HCT116 (cell line): Measurements from ENCODE around the gene KCNK1. TPM values are rescaled to one million over a fixed set of nuclear protein-coding genes. Genes with fewer than 3 reads are reported as not detected.

Experiments used
- ATAC-seq: fragments of 200-7000 bp; cut with Tn5 transposase; 2 replicates; pipeline ENCODE4 v1.9.1; 2020; ENCODE audit warnings: mild to moderate bottlenecking, moderate library complexity
- BruUV-seq: library from RNA; stranded (reverse); fragments of 400-500 nt; replicated peaks from 2 replicates; lab custom pipeline; 2021; lab: Mats Ljungman, UMichigan
- CTCF ChIA-PET: fragments of 300-600 bp; sonication (Branson Sonifier 250); formaldehyde crosslinking; loops from one replicate; lab custom pipeline; 2021; ENCODE audit warnings: antibody characterized with exemption; lab: Charles Lee
- POLR2A ChIA-PET: fragments of 300-600, 350-600 bp; sonication (Branson Sonifier 250); formaldehyde crosslinking; loops from one replicate; lab custom pipeline; 2021; ENCODE audit warnings: antibody characterized with exemption; lab: Charles Lee
- RAD21 ChIA-PET, 2 experiments: fragments of 300-600 bp; sonication (Branson Sonifier 250); formaldehyde crosslinking; loops; one replicate each; lab custom pipeline; 2023; ENCODE audit warnings: low total read pairs in 2 of 2; ENCODE audit not compliant: uncharacterized antibody in 2 of 2, unreplicated experiment in 2 of 2, low non-redundant PET in 1 of 2; lab: Charles Lee
- DNase-seq: peaks from one replicate; pipeline ENCODE4 v3.0.0-alpha.2; 2010; ENCODE audit warnings: low read depth, low spot score
- H2AFZ ChIP-seq: fragments of 200-600 bp; shearing (Covaris generic), sonication (generic); 2 replicates; pipeline ENCODE4 v1.6.1; 2017; ENCODE audit warnings: low read depth, mixed run types, mixed read lengths, antibody characterized with exemption, low read length; ENCODE audit not compliant: poor library complexity, severe bottlenecking
- H3K27ac ChIP-seq: 2 replicates; pipeline ENCODE4 v1.5.1; 2012; ENCODE audit warnings: low read depth, low read length
- H3K27me3 ChIP-seq: fragments of 200-600 bp; sonication (generic); 2 replicates; pipeline ENCODE4 v1.6.1; 2016; ENCODE audit warnings: mixed run types, low read length, mixed read lengths; ENCODE audit not compliant: insufficient read depth
- H3K36me3 ChIP-seq, 2 experiments: fragments of 200-500 bp in 1 of 2; fragments of 200-600 bp in 1 of 2; sonication (Bioruptor generic) in 1 of 2; sonication (generic) in 1 of 2; 2 replicates each; pipeline versions ENCODE4 v1.5.1 to v1.6.1; 2014 to 2016; ENCODE audit warnings: low read length in 2 of 2, inconsistent platforms in 1 of 2, mixed read lengths in 1 of 2, mixed run types in 1 of 2; ENCODE audit not compliant: insufficient read depth in 2 of 2, control insufficient read depth in 1 of 2
- H3K4me1 ChIP-seq, 2 experiments: fragments of 200-600 bp in 1 of 2; sonication (generic) in 1 of 2; 2 replicates each; pipeline versions ENCODE4 v1.5.1 to v1.6.1; 2012 to 2017; ENCODE audit warnings: low read length in 2 of 2, inconsistent platforms in 1 of 2, mild to moderate bottlenecking in 1 of 2, mixed read lengths in 1 of 2, mixed run types in 1 of 2, moderate library complexity in 1 of 2; ENCODE audit not compliant: insufficient read depth in 2 of 2, control insufficient read depth in 1 of 2
- H3K4me2 ChIP-seq: fragments of 200-600 bp; sonication (generic); 2 replicates; pipeline ENCODE4 v1.6.1; 2017; ENCODE audit warnings: mixed run types, low read length, mixed read lengths
- H3K4me3 ChIP-seq, 2 experiments: fragments of 200-600 bp in 1 of 2; sonication (generic) in 1 of 2; replicated peaks in 1 of 2; 2 replicates each; pipeline ENCODE4 v1.5.1; 2011 to 2016; ENCODE audit warnings: low read length in 2 of 2, control low read depth in 1 of 2, low read depth in 1 of 2, mild to moderate bottlenecking in 1 of 2, mixed read lengths in 1 of 2, mixed run types in 1 of 2
- H3K79me2 ChIP-seq: fragments of 200-600 bp; sonication (generic); 2 replicates; pipeline ENCODE4 v1.6.1; 2017; ENCODE audit warnings: mild to moderate bottlenecking, mixed run types, low read length, moderate library complexity, mixed read lengths; ENCODE audit not compliant: insufficient read depth
- H3K9ac ChIP-seq: fragments of 200-600 bp; sonication (generic); 2 replicates; pipeline ENCODE4 v1.6.1; 2016; ENCODE audit warnings: low read length, mixed read lengths
- H3K9me2 ChIP-seq: fragments of 200-600 bp; sonication (generic), shearing (Covaris generic); 2 replicates; pipeline ENCODE4 v1.6.1; 2017; ENCODE audit warnings: mixed run types, mild to moderate bottlenecking, moderate library complexity; ENCODE audit not compliant: insufficient read depth
- H3K9me3 ChIP-seq, 2 experiments: fragments of 200-500 bp in 1 of 2; fragments of 200-600 bp in 1 of 2; sonication (Bioruptor generic) in 1 of 2; sonication (generic) in 1 of 2; 2 replicates each; pipeline ENCODE4 v1.6.1; 2014 to 2017; ENCODE audit warnings: low read length in 2 of 2, mixed read lengths in 2 of 2, inconsistent platforms in 1 of 2, low read depth in 1 of 2, mild to moderate bottlenecking in 1 of 2, mixed run types in 1 of 2, moderate library complexity in 1 of 2; ENCODE audit not compliant: control insufficient read depth in 1 of 2, insufficient read depth in 1 of 2
- H4K20me1 ChIP-seq: fragments of 200-600 bp; sonication (generic), shearing (Covaris generic); 2 replicates; pipeline ENCODE4 v1.6.1; 2017; ENCODE audit warnings: mixed run types, mild to moderate bottlenecking, moderate library complexity; ENCODE audit not compliant: insufficient read depth
- ATF3 ChIP-seq: IDR thresholded peaks from 2 replicates; pipeline ENCODE4 v1.6.1; 2012
- CEBPB ChIP-seq: IDR thresholded peaks from 2 replicates; pipeline ENCODE4 v1.6.1; 2012; ENCODE audit warnings: low read depth
- CTCF ChIP-seq, 3 experiments: fragments of 200-600 bp in 1 of 3; sonication (generic) in 1 of 3; IDR thresholded peaks in 2 of 3; conservative IDR thresholded peaks in 1 of 3; 2 replicates each; pipeline ENCODE4 v1.5.1; 2012 to 2017; ENCODE audit warnings: low read depth in 2 of 3, low read length in 2 of 3, antibody characterized with exemption in 1 of 3, borderline replicate concordance in 1 of 3, control low read depth in 1 of 3, mild to moderate bottlenecking in 1 of 3, mixed read lengths in 1 of 3, mixed run types in 1 of 3, moderate library complexity in 1 of 3; ENCODE audit not compliant: insufficient read depth in 1 of 3
- ELF1 ChIP-seq: IDR thresholded peaks from 2 replicates; pipeline ENCODE4 v1.6.1; 2012; ENCODE audit warnings: low read depth, borderline replicate concordance
- EZH2 ChIP-seq: fragments of 200-600 bp; sonication (generic); IDR thresholded peaks from 2 replicates; pipeline ENCODE4 v1.6.1; 2017; ENCODE audit warnings: antibody characterized with exemption, mixed run types
- JUND ChIP-seq: IDR thresholded peaks from 2 replicates; pipeline ENCODE4 v1.6.1; 2012
- MAX ChIP-seq: IDR thresholded peaks from 2 replicates; pipeline ENCODE4 v1.6.1; 2012
- RAD21 ChIP-seq: IDR thresholded peaks from 2 replicates; pipeline ENCODE4 v1.6.1; 2012; ENCODE audit warnings: low read depth, mild to moderate bottlenecking
- SP1 ChIP-seq: IDR thresholded peaks from 2 replicates; pipeline ENCODE4 v1.6.1; 2012; ENCODE audit warnings: low read depth
- YY1 ChIP-seq: IDR thresholded peaks from 2 replicates; pipeline ENCODE4 v1.6.1; 2011; ENCODE audit warnings: low read length, low read depth, moderate library complexity, mild to moderate bottlenecking; ENCODE audit not compliant: insufficient replicate concordance; ENCODE audit errors: extremely low read depth
- ZBTB33 ChIP-seq: IDR thresholded peaks from 2 replicates; pipeline ENCODE4 v1.6.1; 2011; ENCODE audit warnings: mild to moderate bottlenecking, low read length, moderate library complexity; ENCODE audit not compliant: insufficient replicate concordance; ENCODE audit errors: extremely low read depth
- ZNF274 ChIP-seq: fragments of 200-500 bp; sonication (Bioruptor generic); IDR thresholded peaks from 2 replicates; pipeline ENCODE4 v1.6.1; 2014; ENCODE audit warnings: mild to moderate bottlenecking, low read depth, low read length, inconsistent platforms
- intact Hi-C: fragments of 100-400 bp; cut with micrococcal nuclease; formaldehyde crosslinking; loops from 2 replicates; pipeline ENCODE4 v1.10.0; 2022
- total RNA-seq: library from RNA; stranded (reverse); gene quantifications from one replicate; pipeline ENCODE4 v1.2.1, GENCODE V29; 2021; ENCODE audit not compliant: unreplicated experiment

KCNK1 gene
- total RNA-seq, 1 experiment from 2014 or later: 28.4 TPM

GRCh38 chr1:233600488-233600887 is 13.4 kb upstream of the KCNK1 start:
- Histone ChIP-seq H3K36me3 (no peaks in the 10 kb centered on the region), H3K9me3 (no peaks in the 10 kb centered on the region), H3K9ac (no peak overlapping the region), H3K27ac (no peak overlapping the region), H3K4me3 (no peak overlapping the region), H3K79me2 (no peaks in the 10 kb centered on the region), H3K9me2 (no peaks in the 10 kb centered on the region), H3K27me3 (no peaks in the 10 kb centered on the region), H3K4me2 (no peak overlapping the region), H3K4me1 (no peaks in the 10 kb centered on the region), H2AFZ (no peak overlapping the region), H4K20me1 (no peaks in the 10 kb centered on the region)
- no TSS peak for BruUV-seq
- ChIA-PET POLR2A (no interaction called here), CTCF (interaction anchor here (0.6 kb wide), 1 partner anchor 711 kb away, joined by 3 read pairs; no protein-coding TSS in a partner anchor), RAD21 (no interaction called here)
- intact Hi-C loops: no loop called here
- ATAC-seq: no peak
- no peak for TF ChIP-seq ATF3
- no peak for TF ChIP-seq SP1
- no peak for TF ChIP-seq CEBPB
- TF ChIP-seq EZH2: no peak
- no peak for TF ChIP-seq YY1
- TF ChIP-seq RAD21: no peak
- no peak for TF ChIP-seq ZNF274
- TF ChIP-seq CTCF (IDR thresholded peaks at IDR 0.05 in 2 of 3, conservative IDR thresholded peaks at IDR 0.05 in 1 of 3; ENCODE audit: borderline replicate concordance in 1 of 3, insufficient read depth in 1 of 3, low read depth in 2 of 3, low read length in 2 of 3): no peak
- TF ChIP-seq MAX: no peak
- no peak for TF ChIP-seq ELF1
- no peak for TF ChIP-seq JUND
- TF ChIP-seq ZBTB33: no peak
- DNase-seq: no peak
